ENCODE results near the gene HIBADH.

Gene HIBADH

DNA sequence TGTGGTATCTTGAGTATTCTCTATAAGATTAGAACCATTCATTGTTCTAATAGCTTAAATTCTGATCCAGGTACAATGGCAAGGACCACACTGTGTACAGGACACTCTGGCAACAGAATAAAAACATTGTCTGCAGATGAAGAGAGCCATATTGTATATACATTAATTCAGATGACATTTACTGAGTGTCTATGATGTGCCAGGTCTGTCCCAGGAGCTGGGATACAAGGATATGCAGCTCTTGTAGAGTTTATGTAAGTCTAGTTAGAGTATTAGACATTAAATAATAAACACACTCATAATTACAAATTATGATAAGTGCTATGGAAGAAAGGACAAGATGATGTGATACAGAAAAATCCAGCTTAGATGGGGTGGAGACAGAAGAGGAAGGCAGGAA, 184.1 kb downstream of the HIBADH start:
- DNase-seq = no peak

DNA sequence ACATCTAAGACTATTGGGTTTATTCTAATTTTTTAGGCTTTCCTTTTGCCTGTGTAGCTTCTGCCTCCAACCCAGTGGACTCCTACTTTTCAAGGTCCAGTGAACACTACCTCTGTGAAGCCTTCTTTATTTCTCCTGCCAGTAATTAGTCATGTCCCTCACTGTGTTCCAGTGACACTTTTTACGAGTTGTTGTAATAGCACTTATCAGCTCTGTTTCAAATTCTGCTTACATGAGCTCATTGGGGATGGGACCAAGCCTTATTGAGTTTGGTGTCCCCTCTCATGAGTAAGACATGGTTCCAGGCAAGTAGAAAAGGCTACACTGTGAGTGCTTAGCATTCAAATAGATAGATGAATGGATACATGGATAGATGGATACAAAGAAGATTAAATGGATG, 184.6 kb downstream of the HIBADH start:
- no peak for DNase-seq

DNA sequence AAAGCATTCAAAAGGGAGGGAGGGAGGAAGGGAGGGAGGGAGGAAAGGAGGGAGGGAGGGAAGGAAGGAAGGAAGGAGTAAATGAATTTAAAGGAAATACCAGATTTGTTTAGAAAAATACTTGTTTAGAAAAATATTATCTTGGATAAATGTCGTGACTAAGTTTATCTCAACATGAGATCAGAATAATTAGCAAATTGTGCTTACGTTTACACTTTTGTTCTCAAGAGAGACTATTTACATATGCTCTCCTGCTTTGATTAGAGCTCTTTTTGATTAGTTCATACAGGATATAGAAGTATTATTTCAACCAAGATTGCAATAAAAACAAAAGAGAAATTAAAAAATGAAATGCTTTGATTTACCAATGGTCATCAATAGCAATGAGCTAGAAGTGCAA, 186.2 kb downstream of the HIBADH start:
- DNase-seq = no peak
